Measurements from ENCODE around the gene MTRR.

The MTRR gene

GRCh38 chr5:7857926-7858632, 10.9 kb upstream of the MTRR start:
- no peak for DNase-seq

DNA sequence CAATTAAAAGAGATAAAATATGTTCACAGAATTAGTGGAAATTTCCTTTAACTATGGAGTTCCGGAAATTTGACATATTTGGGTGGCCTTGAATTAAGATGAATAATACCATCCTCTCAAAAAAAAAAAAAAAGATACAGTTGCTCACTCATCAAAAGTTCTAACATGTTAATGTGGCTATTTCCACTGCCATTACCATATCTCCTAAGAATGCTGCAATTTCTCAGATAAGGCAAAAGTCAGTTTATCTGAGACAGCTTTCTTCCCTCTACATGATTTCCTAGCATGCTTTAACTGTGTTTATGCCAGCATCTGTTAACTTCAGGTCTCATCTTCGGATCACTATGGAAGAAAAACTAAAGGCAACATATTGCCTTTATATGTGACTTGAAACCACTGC, 2.8 kb upstream of the MTRR start:
- no peak for DNase-seq

- no peak for DNase-seq
Observed at GRCh38 chr5:7867260-7867659, 1.7 kb upstream of the MTRR start.

DNA sequence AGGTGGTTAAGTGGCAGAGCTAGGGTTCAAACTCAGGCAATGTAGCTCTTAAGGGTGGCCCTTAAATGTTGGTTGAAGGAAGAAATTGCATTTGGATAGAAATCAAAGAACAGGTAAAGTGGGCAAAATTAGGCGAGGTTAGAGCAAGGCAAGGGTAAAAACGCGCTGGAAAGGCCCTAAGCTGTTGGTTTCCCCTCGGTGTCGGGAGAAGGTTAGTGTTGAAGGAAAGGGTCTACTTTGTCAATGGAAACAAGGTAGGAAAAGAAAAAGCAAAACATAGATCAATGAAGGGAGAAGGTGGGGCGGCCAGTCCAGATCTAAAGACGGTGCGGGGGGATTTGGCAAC, 548 bp upstream of the MTRR start:
- DNase-seq = no peak

DNA sequence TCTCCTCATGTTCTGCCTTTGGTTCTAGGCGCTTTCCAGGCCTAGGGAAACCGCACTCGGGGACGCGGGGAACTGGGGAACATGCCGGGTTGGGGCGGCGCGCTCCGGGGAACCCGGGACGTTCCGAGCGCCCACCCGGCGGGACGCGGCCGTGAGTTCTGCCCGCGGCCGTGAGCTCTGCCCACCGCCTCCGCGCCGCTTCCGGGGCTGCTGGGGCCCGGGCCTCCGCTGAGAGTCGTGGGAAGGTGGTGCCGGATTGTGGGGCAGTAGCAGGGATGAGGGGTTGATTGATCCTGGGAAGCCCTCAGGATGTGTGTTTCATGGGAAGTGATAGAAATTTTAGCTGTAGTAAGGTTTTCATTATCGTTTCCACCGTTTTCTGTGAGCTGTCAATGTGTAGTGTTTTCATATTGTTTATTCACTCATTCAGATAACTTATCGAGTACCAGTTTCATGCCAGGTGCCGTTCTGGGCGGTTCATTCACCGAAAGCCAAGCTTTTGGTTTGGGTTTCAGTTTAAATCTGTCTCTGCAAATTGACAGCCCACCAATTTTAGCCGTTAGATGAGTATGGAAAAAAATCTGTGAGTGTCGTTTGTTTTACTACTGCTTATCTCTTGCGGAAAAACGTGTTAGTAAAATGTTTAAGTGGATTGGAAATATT, 657 bp downstream of the MTRR start:
- no peak for DNase-seq

DNA sequence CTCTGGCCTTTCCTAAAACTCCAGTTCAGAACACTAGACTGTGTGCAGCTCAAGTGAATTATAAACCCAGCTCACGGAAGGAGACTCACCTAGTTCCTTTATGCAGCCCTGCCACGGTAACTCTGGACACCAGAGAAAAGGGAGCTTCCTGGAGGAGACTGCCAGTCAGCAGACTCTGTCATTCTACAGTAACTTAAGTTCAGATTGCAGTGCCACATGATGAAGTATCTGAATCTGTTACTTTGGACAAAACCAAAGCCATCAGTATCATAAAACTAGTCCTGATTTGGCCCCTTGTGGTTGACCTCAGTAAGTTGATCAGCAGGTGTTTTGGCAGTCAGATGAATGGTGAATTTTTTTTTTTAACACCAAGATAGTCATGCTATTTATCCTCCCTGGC, 2.7 kb downstream of the MTRR start:
- no peak for DNase-seq

DNA sequence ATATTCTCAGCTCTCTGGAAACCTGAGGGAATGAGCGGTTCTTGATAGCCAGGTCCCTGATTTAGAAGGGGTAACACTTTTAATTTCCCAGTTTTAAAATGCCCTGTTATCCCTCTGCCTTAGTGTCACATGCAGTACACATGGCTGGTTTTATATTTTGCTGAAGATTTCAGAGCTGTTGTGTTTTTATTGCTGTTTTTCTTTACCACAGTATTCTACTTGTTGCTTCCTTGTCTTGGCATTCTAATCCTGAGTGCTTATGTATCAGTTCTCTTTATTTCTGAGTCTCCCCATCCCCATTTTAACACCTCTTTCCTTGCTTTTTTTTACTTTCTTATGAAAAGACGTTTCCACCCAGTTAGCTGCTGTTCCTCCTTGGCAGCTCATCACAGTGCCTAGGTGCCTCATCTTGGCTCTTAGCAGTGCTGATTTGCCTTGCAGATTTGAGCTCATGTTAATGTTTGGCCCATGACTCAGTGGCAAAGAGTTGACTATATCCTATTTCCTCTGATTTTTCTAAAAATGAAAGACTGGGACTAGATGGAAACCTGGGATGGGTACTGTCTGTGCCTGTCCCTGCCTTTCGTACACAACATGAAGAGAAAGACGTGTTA, 3.7 kb downstream of the MTRR start:
- no peak for DNase-seq

- no peak for DNase-seq
Observed at GRCh38 chr5:7873216-7873615, 4.3 kb downstream of the MTRR start.

GRCh38 chr5:7874639-7875038, 5.7 kb downstream of the MTRR start:
- no peak for DNase-seq

- DNase-seq = no peak
Observed at GRCh38 chr5:7875151-7875550, 6.2 kb downstream of the MTRR start.

- DNase-seq = no peak
Observed at GRCh38 chr5:7876867-7877266, 7.9 kb downstream of the MTRR start.

DNA sequence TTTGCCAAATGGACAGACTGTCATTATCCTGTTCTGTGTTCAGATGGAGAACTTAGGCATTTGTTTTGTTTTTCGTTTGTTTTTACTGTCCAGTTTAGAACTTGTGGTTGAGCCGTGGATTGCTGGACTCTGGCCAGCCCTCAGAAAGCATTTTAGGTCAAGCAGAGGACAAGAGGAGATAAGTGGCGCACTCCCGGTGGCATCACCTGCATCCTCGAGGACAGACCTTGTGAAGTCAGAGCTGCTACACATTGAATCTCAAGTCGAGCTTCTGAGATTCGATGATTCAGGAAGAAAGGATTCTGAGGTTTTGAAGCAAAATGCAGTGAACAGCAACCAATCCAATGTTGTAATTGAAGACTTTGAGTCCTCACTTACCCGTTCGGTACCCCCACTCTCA, 8.9 kb downstream of the MTRR start:
- DNase-seq = no peak

DNA sequence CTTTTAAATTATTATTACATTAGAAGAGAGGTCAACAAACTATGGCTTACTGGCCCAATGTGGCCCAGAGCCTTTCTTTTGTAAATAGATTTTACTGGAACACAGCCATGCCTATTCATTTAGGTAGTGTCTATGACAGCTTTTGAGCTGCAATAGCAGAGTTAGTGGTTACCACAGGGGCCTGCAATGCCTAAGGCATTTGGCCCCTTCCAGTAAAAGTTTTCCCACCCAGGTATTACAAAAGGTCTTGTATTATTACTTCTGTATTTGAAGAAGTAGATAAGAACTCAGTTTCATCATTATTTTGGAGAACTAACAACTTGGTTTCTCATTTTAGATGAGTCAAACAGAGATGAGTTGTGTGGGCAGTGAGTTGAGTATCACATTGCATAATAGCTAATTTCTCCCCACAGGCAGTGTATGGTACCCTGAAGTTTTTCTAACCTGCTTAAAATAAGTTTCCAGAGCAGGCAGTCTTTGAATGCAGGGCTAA, 9.5 kb downstream of the MTRR start:
- DNase-seq = no peak

- DNase-seq = no peak
Observed at GRCh38 chr5:7881091-7881490, 12.1 kb downstream of the MTRR start.

DNA sequence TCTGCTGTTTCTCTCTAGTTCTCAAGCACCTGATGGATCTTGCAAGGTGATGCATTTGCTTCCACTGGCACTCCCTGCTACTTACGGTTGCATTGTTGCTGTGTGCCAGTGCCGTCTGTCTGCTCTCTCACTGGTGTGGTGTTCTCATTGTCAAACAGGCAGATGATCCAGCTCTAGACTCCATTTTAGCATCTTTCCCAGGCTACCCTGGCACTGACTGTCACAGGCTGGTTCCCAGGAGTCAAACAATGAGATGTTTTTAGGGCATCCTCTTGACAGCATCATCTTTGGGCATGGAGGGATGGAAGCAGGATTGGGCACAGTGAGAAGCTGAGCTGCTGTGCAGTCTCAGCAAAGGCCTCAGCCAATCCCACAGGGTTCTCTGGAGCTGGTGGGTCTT, 12.9 kb downstream of the MTRR start:
- DNase-seq = no peak

DNA sequence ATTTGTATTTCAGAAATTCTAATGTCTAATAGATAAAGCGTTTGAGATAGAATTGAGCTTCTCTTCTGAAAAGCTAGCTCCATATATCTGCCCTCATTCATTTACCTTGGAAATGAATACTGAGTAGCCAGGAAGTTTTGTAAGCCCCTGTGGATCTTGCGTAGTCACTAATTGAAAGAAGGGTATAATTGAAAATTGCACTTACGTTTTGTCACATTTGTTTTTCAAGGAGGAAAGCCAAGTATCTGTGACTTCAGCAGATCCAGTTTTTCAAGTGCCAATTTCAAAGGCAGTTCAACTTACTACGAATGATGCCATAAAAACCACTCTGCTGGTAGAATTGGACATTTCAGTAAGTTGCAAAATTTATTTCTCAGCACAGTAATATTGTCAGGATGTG, 14.0 kb downstream of the MTRR start:
- DNase-seq = no peak

DNA sequence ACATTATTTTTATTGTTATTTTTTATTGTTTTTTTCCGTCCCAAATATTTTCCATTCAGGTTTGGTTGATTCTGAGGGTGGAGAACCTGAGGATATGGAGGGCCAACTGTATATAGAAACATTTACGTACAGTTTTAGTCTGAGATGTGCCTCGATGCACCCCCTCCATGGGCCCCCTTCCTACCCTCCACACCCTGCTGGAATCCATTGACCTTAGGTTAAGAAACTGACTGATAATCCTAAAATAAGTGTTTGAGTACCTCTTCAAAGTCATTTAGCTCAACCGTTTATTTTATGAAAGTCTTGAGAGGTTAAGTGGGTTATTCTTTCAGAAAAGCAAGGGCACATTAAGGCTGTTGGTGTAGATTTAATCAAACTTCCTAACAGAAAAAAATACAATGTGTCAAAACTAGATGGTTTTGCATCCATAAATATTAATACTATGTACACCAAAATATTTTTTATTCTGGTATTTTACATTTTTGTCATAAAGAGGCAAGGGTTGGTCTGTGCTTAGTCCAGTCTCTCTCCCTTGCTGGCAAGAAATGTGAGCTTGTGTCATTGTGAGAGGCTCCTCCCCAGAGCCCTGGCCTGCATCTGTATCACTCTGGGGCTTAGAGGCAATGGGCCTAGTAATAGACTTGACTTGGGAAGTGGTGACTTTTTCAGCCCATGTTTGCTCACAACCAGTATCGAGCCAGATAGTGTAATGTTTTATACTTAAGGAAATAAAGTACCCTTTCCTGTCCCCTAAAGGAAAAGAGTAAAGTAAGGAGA, 15.7 kb downstream of the MTRR start:
- DNase-seq = no peak

GRCh38 chr5:7886849-7887475, 18.0 kb downstream of the MTRR start:
- peak in 1 of 2 experiments; percentile 13 for DNase-seq

DNA sequence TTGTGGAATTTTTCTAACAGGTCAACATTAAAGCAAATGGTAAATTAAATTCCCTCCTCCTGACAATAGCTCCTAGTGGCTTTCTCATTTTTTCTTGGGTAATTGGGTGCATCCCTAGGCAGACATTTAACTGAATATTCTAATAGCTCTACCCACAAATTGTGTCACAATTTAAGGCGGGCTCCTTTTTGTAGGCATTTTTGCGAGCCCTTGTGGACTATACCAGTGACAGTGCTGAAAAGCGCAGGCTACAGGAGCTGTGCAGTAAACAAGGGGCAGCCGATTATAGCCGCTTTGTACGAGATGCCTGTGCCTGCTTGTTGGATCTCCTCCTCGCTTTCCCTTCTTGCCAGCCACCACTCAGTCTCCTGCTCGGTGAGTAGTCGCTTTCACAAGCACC, 20.0 kb downstream of the MTRR start:
- no peak for DNase-seq

DNA sequence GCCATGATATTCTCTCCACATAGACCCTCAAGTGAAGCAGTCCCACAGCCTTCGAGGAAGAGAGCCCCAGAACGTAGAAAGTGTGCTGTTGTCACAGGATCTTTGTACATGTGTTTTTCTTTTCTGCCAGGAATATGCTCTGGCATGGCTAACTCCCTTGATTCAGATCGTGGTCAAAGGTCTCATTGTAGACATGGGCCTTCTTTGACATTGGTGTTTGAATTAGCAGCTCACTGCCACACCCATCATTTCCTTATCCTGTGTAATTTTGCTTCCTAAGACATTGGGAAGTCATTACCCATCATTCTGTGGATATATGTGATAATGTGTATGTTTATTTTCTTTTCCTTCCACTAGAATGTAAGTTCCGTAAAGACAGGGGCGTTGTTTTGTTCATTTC, 25.5 kb downstream of the MTRR start:
- no peak for DNase-seq

DNA sequence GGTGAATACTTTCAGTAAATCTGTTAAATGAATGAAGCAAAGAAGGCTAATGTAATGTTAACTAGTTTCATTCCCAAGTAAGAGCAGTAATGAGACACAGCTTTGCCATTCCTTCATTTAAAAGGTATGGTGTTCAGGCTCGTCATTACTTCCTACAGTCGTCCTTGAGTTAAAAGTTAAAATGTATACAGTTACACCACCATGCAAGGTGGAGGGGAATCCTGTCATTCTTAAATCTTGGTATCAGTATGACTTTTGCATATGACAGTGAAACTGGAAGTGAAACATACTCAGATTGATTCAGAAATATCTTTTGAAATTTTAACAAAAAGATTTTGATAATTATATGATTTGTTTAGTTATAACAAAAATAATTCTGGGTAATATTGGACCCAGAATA, 25.9 kb downstream of the MTRR start:
- DNase-seq = no peak

DNA sequence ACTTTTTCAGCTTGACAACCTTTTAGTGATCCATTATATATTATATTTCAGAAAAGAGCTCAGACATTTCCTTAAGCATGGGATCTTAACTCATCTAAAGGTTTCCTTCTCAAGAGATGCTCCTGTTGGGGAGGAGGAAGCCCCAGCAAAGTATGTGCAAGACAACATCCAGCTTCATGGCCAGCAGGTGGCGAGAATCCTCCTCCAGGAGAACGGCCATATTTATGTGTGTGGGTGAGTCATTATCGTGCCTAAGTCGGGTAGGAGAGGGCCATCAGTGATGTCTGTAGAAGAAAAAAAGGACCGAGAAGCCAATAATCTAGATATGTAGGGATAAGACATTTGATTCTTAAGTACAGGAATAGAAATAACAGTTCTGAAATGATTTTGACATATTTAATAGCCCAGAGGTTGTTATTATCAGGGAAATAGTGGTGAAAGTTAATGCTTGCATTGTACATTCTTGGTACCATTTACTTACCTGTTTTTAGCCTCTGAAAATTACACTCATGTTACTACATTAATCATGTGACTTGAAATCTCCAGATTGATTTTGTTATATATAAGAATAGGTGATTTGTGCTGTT, 28.2 kb downstream of the MTRR start:
- DNase-seq = peak; percentile 18 to 35

DNA sequence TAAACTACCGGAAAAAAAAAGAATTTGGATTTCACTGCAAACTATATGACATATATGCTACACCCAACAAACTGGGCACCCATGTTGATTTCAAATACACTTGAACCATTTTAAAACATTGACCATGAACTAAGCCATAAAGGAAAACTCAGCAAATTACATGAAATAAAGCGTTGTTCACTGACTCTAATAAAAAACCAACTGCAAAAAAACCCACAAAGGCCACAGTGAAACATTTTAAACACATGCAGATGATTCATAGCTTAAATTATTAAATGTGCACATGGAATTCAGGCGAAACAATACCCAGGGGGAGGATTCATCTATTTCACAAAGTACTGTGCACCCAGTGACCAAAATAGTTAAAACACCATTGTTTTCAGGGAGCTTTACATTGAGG, 33.3 kb downstream of the MTRR start:
- DNase-seq = no peak

Data from NCI-H1930 (cell line).